Measurements from ENCODE around the gene GNMT.
"Not testable (repeated sequence)": the region's sequence is repeated elsewhere in the genome, so short reads cannot be mapped to it uniquely, and the experiment has no call there.

GNMT gene

GRCh38 chr6:42942444-42942843 is 18.1 kb upstream of the GNMT start:
- no peak for FAIRE-seq

GRCh38 chr6:42947950-42948349 is 12.6 kb upstream of the GNMT start:
- no peak for FAIRE-seq

- FAIRE-seq = no peak
These were observed 8.2 kb upstream of the GNMT start for GRCh38 chr6:42952389-42952788.

- not testable (repeated sequence) for FAIRE-seq
These were observed 6.1 kb upstream of the GNMT start for GRCh38 chr6:42954405-42954804.

GRCh38 chr6:42958125-42958524 is 2.4 kb upstream of the GNMT start:
- no peak for FAIRE-seq

GRCh38 chr6:42959917-42960242 is 674 bp upstream of the GNMT start:
- FAIRE-seq = no peak

GRCh38 chr6:42961020-42961470 is 491 bp downstream of the GNMT start:
- no peak for FAIRE-seq

- no peak for FAIRE-seq
These were observed 1.5 kb downstream of the GNMT start for GRCh38 chr6:42962096-42962495.

GRCh38 chr6:42962502-42963178 is 2.1 kb downstream of the GNMT start:
- no peak for FAIRE-seq

GRCh38 chr6:42963179-42963854 is 2.8 kb downstream of the GNMT start:
- no peak for FAIRE-seq

- FAIRE-seq = no peak
These were observed 3.5 kb downstream of the GNMT start for GRCh38 chr6:42963855-42964605.

- FAIRE-seq = no peak
These were observed 6.0 kb downstream of the GNMT start for GRCh38 chr6:42966571-42966970.

GRCh38 chr6:42967228-42967627 is 6.7 kb downstream of the GNMT start:
- no peak for FAIRE-seq

- no peak for FAIRE-seq
These were observed 7.7 kb downstream of the GNMT start for GRCh38 chr6:42968126-42968701.

- FAIRE-seq = no peak
These were observed 8.2 kb downstream of the GNMT start for GRCh38 chr6:42968783-42969182.

GRCh38 chr6:42969431-42969830 is 8.9 kb downstream of the GNMT start:
- FAIRE-seq = no peak

GRCh38 chr6:42969934-42970333 is 9.4 kb downstream of the GNMT start:
- FAIRE-seq = no peak

- no peak for FAIRE-seq
These were observed 10.5 kb downstream of the GNMT start for GRCh38 chr6:42970871-42971612.

- no peak for FAIRE-seq
These were observed 11.3 kb downstream of the GNMT start for GRCh38 chr6:42971746-42972327.

GRCh38 chr6:42973926-42974325 is 13.4 kb downstream of the GNMT start:
- no peak for FAIRE-seq

- no peak for FAIRE-seq
These were observed 14.5 kb downstream of the GNMT start for GRCh38 chr6:42974919-42975505.

GRCh38 chr6:42978487-42978838 is 17.9 kb downstream of the GNMT start:
- FAIRE-seq = no peak
